OCI-LY3 (cell line): ENCODE measurements around the gene GTF2E1.
"Not testable (repeated sequence)": the region's sequence is repeated elsewhere in the genome, so short reads cannot be mapped to it uniquely, and the experiment has no call there.

ENCODE experiments used
- H2AFZ ChIP-seq: fragments of 200-600, 300-600 bp; shearing (Covaris generic); 2 replicates; pipeline ENCODE4 v1.6.0; 2014; ENCODE audit warnings: antibody characterized with exemption, low read depth, low read length
- H3K27ac ChIP-seq: fragments of 200-600, 300-600 bp; sonication (generic); 2 replicates; pipeline ENCODE4 v1.5.1; 2014; ENCODE audit warnings: mild to moderate bottlenecking, low read length, moderate library complexity, mixed read lengths
- H3K27me3 ChIP-seq: fragments of 200-600, 300-600 bp; sonication (generic); 2 replicates; pipeline ENCODE4 v1.6.1; 2014; ENCODE audit warnings: low read depth, low read length, mixed read lengths
- H3K36me3 ChIP-seq: fragments of 200-600, 300-600 bp; sonication (generic); replicated peaks from 2 replicates; pipeline ENCODE3; 2014; ENCODE audit warnings: low read depth, low read length, mixed read lengths
- H3K4me1 ChIP-seq: fragments of 300-600, 200-600 bp; sonication (generic); 2 replicates; pipeline ENCODE4 v1.6.1; 2014; ENCODE audit warnings: low read length, mixed read lengths
- H3K4me2 ChIP-seq: fragments of 200-600, 300-600 bp; sonication (generic); 2 replicates; pipeline ENCODE4 v1.6.1; 2014; ENCODE audit warnings: low read length, mixed read lengths
- H3K4me3 ChIP-seq: fragments of 300-600, 200-600 bp; sonication (generic); 2 replicates; pipeline ENCODE4 v1.5.1; 2014; ENCODE audit warnings: antibody characterized with exemption, mild to moderate bottlenecking, low read length, moderate library complexity
- H3K79me2 ChIP-seq: fragments of 300-600, 200-600 bp; shearing (Covaris generic); 2 replicates; pipeline ENCODE4 v1.6.1; 2014; ENCODE audit warnings: mild to moderate bottlenecking, low read length, mixed read lengths
- H3K9ac ChIP-seq: fragments of 300-600, 200-600 bp; shearing (Covaris generic); 2 replicates; pipeline ENCODE4 v1.6.0; 2014; ENCODE audit warnings: mild to moderate bottlenecking, low read length, moderate library complexity
- H3K9me3 ChIP-seq: fragments of 200-600, 300-600 bp; shearing (Covaris generic); 2 replicates; pipeline ENCODE4 v1.6.1; 2014; ENCODE audit warnings: low read length, mixed read lengths; ENCODE audit not compliant: insufficient read depth
- H4K20me1 ChIP-seq: fragments of 200-600, 300-600 bp; sonication (generic); 2 replicates; pipeline ENCODE4 v1.6.1; 2016; ENCODE audit warnings: low read length, mixed read lengths; ENCODE audit not compliant: insufficient read depth
- CTCF ChIP-seq: fragments of 200-600, 300-600 bp; sonication (generic); IDR thresholded peaks from 2 replicates; pipeline ENCODE4 v1.5.1; 2014; ENCODE audit warnings: antibody characterized with exemption, low read length, low read depth
- EZH2phosphoT487 ChIP-seq: fragments of 200-600 bp; shearing (Covaris generic); IDR thresholded peaks from 2 replicates; pipeline ENCODE4 v1.6.1; 2018; ENCODE audit warnings: antibody characterized with exemption, mixed run types, low read depth

The GTF2E1 gene

GRCh38 chr3:120726791-120727190 lies 15.8 kb upstream of the GTF2E1 start:
- no peak overlapping the region for H3K27ac ChIP-seq
- H3K79me2 ChIP-seq: no peaks in the 10 kb centered on the region
- no peak overlapping the region for H3K4me2 ChIP-seq
- no peak overlapping the region for H3K9ac ChIP-seq
- no peaks in the 10 kb centered on the region for H3K27me3 ChIP-seq
- no peaks in the 10 kb centered on the region for H4K20me1 ChIP-seq
- H3K36me3 ChIP-seq: no peaks in the 10 kb centered on the region
- H3K4me3 ChIP-seq: no peak overlapping the region
- H3K4me1 ChIP-seq: no peaks in the 10 kb centered on the region
- H3K9me3 ChIP-seq: no peaks in the 10 kb centered on the region
- no peak for TF ChIP-seq CTCF
- no peak overlapping the region for H2AFZ ChIP-seq

- Histone ChIP-seq H3K27me3 (no peaks in the 10 kb centered on the region), H3K4me3 (no peak overlapping the region), H2AFZ (no peak overlapping the region), H4K20me1 (no peaks in the 10 kb centered on the region), H3K9me3 (no peaks in the 10 kb centered on the region), H3K27ac (no peak overlapping the region), H3K9ac (no peak overlapping the region), H3K4me2 (no peak overlapping the region), H3K36me3 (no peaks in the 10 kb centered on the region), H3K79me2 (no peaks in the 10 kb centered on the region), H3K4me1 (no peaks in the 10 kb centered on the region)
- TF ChIP-seq EZH2phosphoT487: no peak
- TF ChIP-seq CTCF: no peak
Observed at GRCh38 chr3:120730576-120731542, 11.7 kb upstream of the GTF2E1 start.

- not testable (repeated sequence) for H2AFZ ChIP-seq, H3K4me1 ChIP-seq, H3K27me3 ChIP-seq, H3K36me3 ChIP-seq, H4K20me1 ChIP-seq, H3K4me3 ChIP-seq, H3K27ac ChIP-seq, H3K9ac ChIP-seq, H3K4me2 ChIP-seq, H3K9me3 ChIP-seq
- H3K79me2 ChIP-seq: peaks cover 15% of the 10 kb centered on the region
Observed at GRCh38 chr3:120738006-120738405, 4.5 kb upstream of the GTF2E1 start.

- no peak overlapping the region for H3K27ac ChIP-seq
- no peaks in the 10 kb centered on the region for H3K27me3 ChIP-seq
- peaks cover 15% of the 10 kb centered on the region for H3K4me1 ChIP-seq
- H3K79me2 ChIP-seq: peaks cover 48% of the 10 kb centered on the region
- peak overlapping the region; percentile 88 for H3K9ac ChIP-seq
- no peaks in the 10 kb centered on the region for H3K9me3 ChIP-seq
- peaks cover 7% of the 10 kb centered on the region for H3K36me3 ChIP-seq
- H2AFZ ChIP-seq: no peak overlapping the region
- no peak for TF ChIP-seq EZH2phosphoT487
- TF ChIP-seq CTCF: no peak
- no peaks in the 10 kb centered on the region for H4K20me1 ChIP-seq
- peak overlapping the region; percentile 95 for H3K4me3 ChIP-seq
- peak overlapping the region; percentile 69 for H3K4me2 ChIP-seq
Observed at GRCh38 chr3:120741320-120741719, 1.2 kb upstream of the GTF2E1 start.
